CD4-positive, alpha-beta memory T cell (primary cell): ENCODE measurements around the gene MUC6. TPM values are rescaled to one million over a fixed set of nuclear protein-coding genes. Genes with fewer than 3 reads are reported as not detected.
A peak's percentile ranks its signal among the peaks of the same experiment; 100 is the strongest.

Experiments used
- CTCF ChIA-PET: fragments of 350-600 bp; sonication (Branson Sonifier 250); formaldehyde crosslinking; loops from one replicate; lab custom pipeline; 2021; ENCODE audit warnings: inconsistent platforms; ENCODE audit not compliant: partially characterized antibody; lab: Charles Lee
- POLR2A ChIA-PET: fragments of 350-600 bp; sonication (Branson Sonifier 250); formaldehyde crosslinking; loops from one replicate; lab custom pipeline; 2021; ENCODE audit not compliant: partially characterized antibody; lab: Charles Lee
- DNase-seq, 5 donors: peaks; one replicate each; pipeline versions ENCODE4 v3.0.0 to v3.0.0-alpha.2; 2020 to 2022; ENCODE audit warnings: mixed read lengths in 1 of 5
- H3K27ac ChIP-seq: one replicate; pipeline ENCODE4 v1.7.0; 2013; ENCODE audit warnings: low read depth, low read length
- H3K27me3 ChIP-seq: 2 replicates; pipeline ENCODE4 v1.7.0; 2013; ENCODE audit warnings: mild to moderate bottlenecking, low read length, moderate library complexity; ENCODE audit not compliant: insufficient read depth
- H3K36me3 ChIP-seq: 2 replicates; pipeline ENCODE4 v1.7.0; 2013; ENCODE audit warnings: mild to moderate bottlenecking, low read length, moderate library complexity; ENCODE audit not compliant: insufficient read depth
- H3K4me1 ChIP-seq: 2 replicates; pipeline ENCODE4 v1.7.0; 2013; ENCODE audit warnings: mild to moderate bottlenecking, low read length, moderate library complexity; ENCODE audit not compliant: insufficient read depth
- H3K4me3 ChIP-seq, 2 donors: one replicate each; pipeline ENCODE4 v1.7.0; 2013; ENCODE audit warnings: low read length in 2 of 2, mild to moderate bottlenecking in 1 of 2
- H3K9me3 ChIP-seq, 2 donors: one replicate each; pipeline ENCODE4 v1.7.0; 2013; ENCODE audit warnings: low read length in 2 of 2, control low read depth in 1 of 2; ENCODE audit not compliant: control insufficient read depth in 1 of 2
- H3K27ac Mint-ChIP-seq, 7 donors: one replicate each; pipeline ENCODE4 v1.8.0; 2020 to 2021; ENCODE audit warnings: mixed read lengths in 7 of 7, mild to moderate bottlenecking in 6 of 7, inconsistent platforms in 3 of 7, moderate library complexity in 3 of 7
- H3K27me3 Mint-ChIP-seq, 2 donors: one replicate each; pipeline ENCODE4 v1.8.0; 2020 to 2021; ENCODE audit warnings: mixed read lengths in 2 of 2
- H3K36me3 Mint-ChIP-seq, 2 donors: one replicate each; pipeline ENCODE4 v1.8.0; 2020 to 2021; ENCODE audit warnings: mixed read lengths in 2 of 2, inconsistent platforms in 1 of 2, mild to moderate bottlenecking in 1 of 2
- H3K4me1 Mint-ChIP-seq, 4 donors: one replicate each; pipeline ENCODE4 v1.8.0; 2020 to 2021; ENCODE audit warnings: mixed read lengths in 4 of 4, mild to moderate bottlenecking in 1 of 4
- H3K4me3 Mint-ChIP-seq, 8 donors: one replicate each; pipeline ENCODE4 v1.8.0; 2020 to 2021; ENCODE audit warnings: mixed read lengths in 8 of 8, mild to moderate bottlenecking in 7 of 8, moderate library complexity in 6 of 8, inconsistent platforms in 3 of 8
- H3K9me3 Mint-ChIP-seq, 8 donors: one replicate each; pipeline ENCODE4 v1.8.0; 2020 to 2021; ENCODE audit warnings: mixed read lengths in 8 of 8, mild to moderate bottlenecking in 5 of 8, inconsistent platforms in 3 of 8, moderate library complexity in 1 of 8
- intact Hi-C: fragments of 100-400 bp; cut with micrococcal nuclease; formaldehyde crosslinking; loops from one replicate; pipeline ENCODE4 v1.15.1; 2023
- polyA plus RNA-seq, 2 donors: library from polyadenylated mRNA; unstranded; fragments of 300-500 nt; fragmentation: Illumina TruSeq; gene quantifications; one replicate each; pipeline ENCODE4 v1.2.3, GENCODE V29; 2021
- total RNA-seq, 2 experiments: library from RNA; stranded (reverse); gene quantifications; one replicate each; pipeline ENCODE4 v1.2.3, GENCODE V29; 2021

The MUC6 gene
- total and polyA plus RNA-seq, 4 experiments from 2014 or later = 0.13 TPM; not detected in 3

DNA sequence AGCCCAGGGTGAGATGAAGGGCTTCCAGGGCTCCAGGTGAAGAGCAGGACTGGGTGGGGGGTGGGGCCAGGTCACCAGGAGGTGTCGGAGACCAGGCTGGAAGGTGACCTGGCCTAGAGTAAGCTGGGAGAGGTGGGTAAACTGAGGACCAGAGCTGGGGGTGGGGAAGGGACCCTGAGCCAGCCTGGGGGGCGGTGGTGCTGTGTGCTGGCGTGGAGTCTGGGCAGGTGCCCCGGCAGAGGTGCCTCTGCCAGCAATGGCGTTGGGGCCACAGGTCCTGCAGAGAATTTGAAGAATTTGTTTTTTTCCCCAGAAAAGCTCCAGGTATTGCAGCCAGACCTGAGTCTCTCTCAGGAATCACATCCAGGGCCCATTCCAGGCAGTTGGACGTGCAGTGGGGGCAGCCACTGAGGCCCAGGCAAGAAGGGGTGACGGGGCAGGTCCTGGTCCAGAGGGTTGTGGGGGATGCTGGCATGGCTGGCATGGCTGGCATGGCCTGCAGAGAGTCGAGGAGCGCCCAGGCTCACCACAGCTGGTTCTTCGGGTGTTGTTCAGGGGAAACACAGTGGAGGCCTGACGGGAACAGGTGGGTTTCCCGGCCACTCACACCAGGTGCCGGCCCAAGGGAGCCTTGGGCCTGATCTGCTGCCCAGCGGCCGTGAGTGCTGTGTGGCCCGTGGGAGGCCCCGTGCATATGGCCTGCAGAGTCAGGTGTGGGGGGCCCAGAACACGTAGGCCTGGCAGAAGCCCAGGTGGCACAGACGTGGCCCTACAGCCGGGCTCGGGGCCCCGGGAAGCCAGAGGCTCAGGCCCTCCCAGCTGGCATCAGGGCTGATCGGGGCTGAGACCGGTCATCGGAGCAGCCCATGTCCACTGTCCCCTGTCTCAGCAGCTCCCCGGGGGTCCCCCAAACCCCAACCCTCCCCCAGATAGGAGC, 6.4 kb upstream of the MUC6 start:
- Mint-ChIP-seq H3K36me3 (no peaks in the 10 kb centered on the region), H3K27ac (no peak overlapping the region)
- CTCF ChIA-PET = interaction anchor here (1.6 kb wide), 1 partner anchor 194 kb away, joined by 3 read pairs; no protein-coding TSS in a partner anchor

DNA sequence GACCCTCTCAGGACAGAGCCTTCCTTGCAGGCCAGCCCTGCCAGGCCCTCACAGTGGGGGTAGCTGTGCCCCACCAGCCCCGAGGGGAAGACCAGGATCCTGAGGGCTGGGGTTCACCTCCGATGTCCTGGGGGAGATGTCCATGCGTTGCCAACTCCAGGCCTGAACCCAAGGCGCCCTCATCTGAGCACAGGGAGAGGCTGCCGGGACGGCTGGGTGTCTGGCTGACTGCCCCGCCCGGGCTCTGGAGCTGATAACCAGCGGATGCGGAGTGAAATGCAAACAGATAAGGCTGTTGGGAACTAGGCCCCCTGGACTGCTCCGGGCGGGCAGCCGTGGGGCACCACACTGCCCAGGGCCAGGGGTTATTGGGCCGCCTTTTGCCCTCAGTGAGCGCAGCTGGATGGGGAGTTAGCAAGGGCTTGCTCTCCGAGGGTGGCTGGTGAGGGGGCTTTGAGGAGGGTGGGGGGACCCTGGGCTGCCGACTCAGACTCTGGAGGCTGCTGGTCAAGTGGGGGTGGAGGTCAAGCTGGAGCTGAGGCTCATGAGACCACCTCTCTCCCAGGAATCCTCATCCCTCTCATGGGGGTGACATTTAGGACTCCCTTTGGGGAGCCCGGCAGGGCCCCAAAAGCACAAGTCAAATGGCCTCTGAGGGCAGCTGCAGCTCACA, 5.6 kb upstream of the MUC6 start:
- no peaks in the 10 kb centered on the region for H3K4me1 ChIP-seq
- Mint-ChIP-seq H3K36me3 (no peaks in the 10 kb centered on the region), H3K4me3 (no peak overlapping the region), H3K27ac (no peak overlapping the region), H3K4me1 (peaks cover 0 to 4% (median 2%) of the 10 kb centered on the region in 4 donors), H3K9me3 (peaks cover 0 to 3% (median 0%) of the 10 kb centered on the region in 8 donors), H3K27me3 (peaks cover 2 to 6% of the 10 kb centered on the region in 2 donors)
- DNase-seq = peak in 1 of 5 donors; percentile 33
- H3K36me3 ChIP-seq = no peaks in the 10 kb centered on the region
- no peaks in the 10 kb centered on the region for H3K27me3 ChIP-seq
- H3K9me3 ChIP-seq = no peaks in the 10 kb centered on the region
- H3K27ac ChIP-seq = no peak overlapping the region
- H3K4me3 ChIP-seq = no peak overlapping the region
- ChIA-PET CTCF (interaction anchor here (1.6 kb wide), 1 partner anchor 194 kb away, joined by 3 read pairs; no protein-coding TSS in a partner anchor), POLR2A (no interaction called here)
- intact Hi-C loops = no loop called here

More for the DNA sequence above, 6.4 kb upstream of the MUC6 start:
- Histone ChIP-seq H3K27me3 (no peaks in the 10 kb centered on the region), H3K4me1 (no peaks in the 10 kb centered on the region), H3K9me3 (no peaks in the 10 kb centered on the region), H3K36me3 (no peaks in the 10 kb centered on the region), H3K27ac (no peak overlapping the region), H3K4me3 (no peak overlapping the region)
- intact Hi-C loops = no loop called here
- H3K4me3 Mint-ChIP-seq = no peak overlapping the region
- DNase-seq = peak in 1 of 5 donors; percentile 10
- H3K9me3 Mint-ChIP-seq = peaks cover 0 to 3% (median 0%) of the 10 kb centered on the region in 8 donors
- peaks cover 2 to 6% of the 10 kb centered on the region in 2 donors for H3K27me3 Mint-ChIP-seq
- POLR2A ChIA-PET = no interaction called here
- peaks cover 0 to 5% (median 2%) of the 10 kb centered on the region in 4 donors for H3K4me1 Mint-ChIP-seq

DNA sequence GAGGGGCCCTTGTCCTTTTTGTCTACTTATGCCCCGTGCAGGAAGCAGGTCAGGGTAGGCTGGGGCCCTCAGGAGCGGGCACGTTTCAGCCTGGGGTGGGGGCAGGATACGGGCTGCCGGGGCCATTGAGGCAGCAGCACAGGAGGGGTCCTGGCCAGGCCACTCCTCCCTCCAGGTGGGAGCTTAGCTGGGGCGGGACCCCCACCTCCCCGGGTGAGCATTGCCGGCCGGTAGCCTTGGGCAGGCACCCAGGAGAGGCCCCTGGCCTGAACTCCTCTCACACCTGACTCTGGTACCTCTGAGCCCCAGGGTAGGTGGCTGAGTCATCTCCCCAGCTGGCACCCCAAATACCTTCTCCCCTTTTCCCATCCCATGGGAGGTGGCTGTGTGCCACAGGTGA, 5.0 kb upstream of the MUC6 start:
- no peak for DNase-seq
- POLR2A ChIA-PET = no interaction called here

DNA sequence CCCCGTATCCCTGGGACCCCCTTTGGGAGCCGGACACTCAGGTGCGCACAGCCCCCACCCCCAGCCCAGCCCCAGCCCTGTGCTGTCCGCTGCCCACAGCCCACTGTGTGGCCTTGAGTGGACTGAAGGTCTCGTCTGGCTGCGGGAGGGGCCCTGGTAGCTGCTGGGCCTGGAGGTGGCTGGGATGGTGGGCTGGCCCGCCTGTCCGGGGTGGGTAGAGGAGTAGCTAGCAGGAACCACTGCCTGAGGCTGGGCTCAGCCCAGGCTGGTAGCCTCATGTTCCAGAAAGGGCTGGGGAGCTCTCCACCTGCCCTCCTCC, 4.6 kb upstream of the MUC6 start:
- H3K9me3 Mint-ChIP-seq = no peaks in the 10 kb centered on the region
- H3K4me1 Mint-ChIP-seq = peaks cover 0 to 2% (median 0%) of the 10 kb centered on the region in 4 donors
- H3K9me3 ChIP-seq = no peaks in the 10 kb centered on the region
- no peaks in the 10 kb centered on the region for H3K4me1 ChIP-seq
- H3K27me3 Mint-ChIP-seq = peaks cover 2 to 6% of the 10 kb centered on the region in 2 donors
- peak in 1 of 5 donors; percentile 16 for DNase-seq
- H3K27ac Mint-ChIP-seq = no peak overlapping the region
- CTCF ChIA-PET = no interaction called here
- intact Hi-C loops = no loop called here
- POLR2A ChIA-PET = no interaction called here
- no peaks in the 10 kb centered on the region for H3K36me3 ChIP-seq
- H3K27me3 ChIP-seq = no peaks in the 10 kb centered on the region
- no peak overlapping the region for H3K4me3 ChIP-seq
- H3K27ac ChIP-seq = no peak overlapping the region
- no peak overlapping the region for H3K4me3 Mint-ChIP-seq
- no peaks in the 10 kb centered on the region for H3K36me3 Mint-ChIP-seq

More for the DNA sequence above, 5.0 kb upstream of the MUC6 start:
- Mint-ChIP-seq H3K9me3 (peaks cover 0 to 1% (median 0%) of the 10 kb centered on the region in 8 donors), H3K27me3 (peaks cover 2 to 6% of the 10 kb centered on the region in 2 donors), H3K36me3 (no peaks in the 10 kb centered on the region), H3K27ac (no peak overlapping the region), H3K4me3 (no peak overlapping the region), H3K4me1 (peaks cover 0 to 2% (median 0%) of the 10 kb centered on the region in 4 donors)
- no peak overlapping the region for H3K4me3 ChIP-seq
- no peak overlapping the region for H3K27ac ChIP-seq
- H3K9me3 ChIP-seq = no peaks in the 10 kb centered on the region
- CTCF ChIA-PET = no interaction called here
- no peaks in the 10 kb centered on the region for H3K4me1 ChIP-seq
- no peaks in the 10 kb centered on the region for H3K27me3 ChIP-seq
- no peaks in the 10 kb centered on the region for H3K36me3 ChIP-seq
- intact Hi-C loops = no loop called here

DNA sequence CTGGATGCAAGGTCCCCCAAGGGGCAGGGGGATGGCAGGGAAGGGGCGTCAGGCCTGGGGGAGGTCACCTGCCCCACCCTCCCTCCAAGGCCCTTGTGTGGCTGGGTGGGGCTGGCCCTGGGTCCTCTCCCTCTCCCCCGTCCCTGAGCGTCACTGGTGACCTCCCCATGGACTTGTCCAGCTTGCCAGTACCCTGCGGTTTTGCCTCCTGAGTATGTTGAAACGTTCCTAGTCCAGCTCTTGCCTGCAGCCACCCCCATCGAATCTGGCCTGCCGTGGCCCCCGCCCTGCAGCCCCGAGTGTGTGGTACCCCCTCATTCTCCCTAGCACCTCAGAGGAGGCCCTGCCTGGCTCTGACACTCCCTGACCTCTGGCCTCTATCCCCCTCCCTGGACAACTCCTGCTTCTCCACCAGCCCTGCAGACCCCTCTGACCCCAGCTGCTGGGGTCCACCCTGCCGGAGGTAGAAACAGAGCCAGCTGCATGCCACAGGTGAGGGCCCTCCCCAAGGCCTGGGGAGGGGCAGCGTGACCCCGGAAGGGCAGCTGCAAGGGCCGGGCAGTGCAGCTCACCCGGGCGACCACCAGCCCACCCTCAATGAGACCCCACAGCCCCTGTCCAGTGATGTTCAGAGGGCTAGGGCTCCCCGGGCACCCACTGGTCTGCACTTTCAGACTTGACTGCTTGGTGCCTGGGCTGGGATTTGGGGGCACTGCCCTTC, 4.1 kb upstream of the MUC6 start:
- no peak overlapping the region for H3K27ac ChIP-seq
- no peaks in the 10 kb centered on the region for H3K36me3 ChIP-seq
- H3K4me3 ChIP-seq = no peak overlapping the region
- DNase-seq = peak in 1 of 5 donors; percentile 29
- H3K27me3 ChIP-seq = no peaks in the 10 kb centered on the region
- Mint-ChIP-seq H3K27me3 (peaks cover 2 to 6% of the 10 kb centered on the region in 2 donors), H3K9me3 (no peaks in the 10 kb centered on the region), H3K4me1 (peaks cover 0 to 2% (median 0%) of the 10 kb centered on the region in 4 donors), H3K4me3 (no peak overlapping the region), H3K36me3 (no peaks in the 10 kb centered on the region), H3K27ac (no peak overlapping the region)
- POLR2A ChIA-PET = no interaction called here
- no peaks in the 10 kb centered on the region for H3K4me1 ChIP-seq
- CTCF ChIA-PET = no interaction called here
- intact Hi-C loops = no loop called here
- no peaks in the 10 kb centered on the region for H3K9me3 ChIP-seq

DNA sequence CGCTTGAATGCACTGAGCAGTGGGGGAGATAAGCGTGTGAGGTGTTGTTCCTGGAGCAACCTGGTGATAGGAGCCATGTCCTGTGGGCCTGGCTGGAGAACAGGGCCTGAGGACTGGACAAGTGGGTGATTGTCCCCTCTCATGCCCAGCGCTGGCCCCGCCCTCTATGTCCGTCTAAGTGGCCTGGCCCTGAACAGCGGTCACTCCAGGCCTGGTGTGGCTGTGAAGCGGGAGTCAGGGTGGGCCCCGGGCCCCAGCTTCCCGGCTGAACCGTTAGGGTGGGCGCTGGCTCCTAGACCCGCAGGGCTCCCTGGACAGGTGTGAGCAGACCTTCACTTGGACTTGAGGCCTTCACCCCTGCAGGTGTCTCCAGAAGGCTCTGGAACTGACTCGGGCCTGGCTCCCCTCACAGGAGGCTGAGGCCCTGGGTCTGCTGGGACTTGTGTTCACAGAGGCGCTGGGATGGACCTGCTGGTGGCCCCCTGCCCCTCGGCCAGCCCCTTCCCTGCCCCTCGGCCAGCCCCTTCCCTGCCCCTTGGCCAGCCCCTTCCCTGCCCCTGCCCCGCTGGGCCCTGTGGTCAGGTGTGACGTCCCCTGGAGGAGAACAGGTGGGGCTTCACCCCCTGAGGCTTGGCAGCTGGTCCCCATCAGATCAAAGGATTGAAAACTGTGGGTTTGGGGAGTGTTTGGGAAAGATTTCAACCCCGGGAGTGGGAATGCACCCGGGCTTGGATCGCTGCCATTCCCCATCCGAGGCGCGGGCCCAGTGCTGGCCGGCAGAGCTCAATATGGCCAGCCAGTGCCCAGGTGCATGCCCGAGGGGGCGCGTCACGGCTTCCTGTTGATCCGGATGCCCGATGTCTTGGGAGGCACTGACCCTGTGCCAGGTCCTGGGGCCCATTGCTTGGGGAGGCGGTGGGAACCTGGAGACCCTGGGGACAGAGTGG, 3.2 kb upstream of the MUC6 start:
- Histone ChIP-seq H3K4me1 (no peaks in the 10 kb centered on the region), H3K36me3 (no peaks in the 10 kb centered on the region), H3K27ac (no peak overlapping the region), H3K4me3 (no peak overlapping the region), H3K9me3 (no peaks in the 10 kb centered on the region), H3K27me3 (no peaks in the 10 kb centered on the region)
- CTCF ChIA-PET = no interaction called here
- Mint-ChIP-seq H3K4me1 (peaks cover 0 to 2% (median 0%) of the 10 kb centered on the region in 4 donors), H3K9me3 (no peaks in the 10 kb centered on the region), H3K27me3 (peaks cover 2% of the 10 kb centered on the region in 2 donors), H3K36me3 (no peaks in the 10 kb centered on the region), H3K4me3 (no peak overlapping the region), H3K27ac (no peak overlapping the region)
- intact Hi-C loops = no loop called here
- POLR2A ChIA-PET = no interaction called here
- DNase-seq = peak in 1 of 5 donors; percentile 32
